Upper lobe of left lung (tissue), 4 donors: ENCODE data around the gene SNX32.
A peak's percentile ranks its signal among the peaks of the same experiment; 100 is the strongest.

Experiments
- CTCF ChIP-seq, 6 experiments: fragments of 450-650 bp in 4 of 6; fragments of 200-600 bp in 2 of 6; sonication (generic) in 2 of 6; IDR thresholded peaks; one replicate each; pipeline ENCODE4 v1.5.1; 2016 to 2019; ENCODE audit warnings: antibody characterized with exemption in 6 of 6
- POLR2A ChIP-seq, 4 donors: fragments of 450-650 bp; IDR thresholded peaks; one replicate each; pipeline ENCODE4 v1.5.1; 2016 to 2017; ENCODE audit warnings: antibody characterized with exemption in 4 of 4, mild to moderate bottlenecking in 2 of 4
- POLR2AphosphoS5 ChIP-seq, 2 donors: sonication (generic); formaldehyde crosslinking; IDR thresholded peaks; one replicate each; pipeline ENCODE4 v1.5.1; 2017; ENCODE audit warnings: antibody characterized with exemption in 2 of 2

GRCh38 chr11:65898656-65899355, 65.0 kb downstream of the SNX32 start:
- TF ChIP-seq CTCF (IDR thresholded peaks at IDR 0.05): peak in 1 of 6 experiments; percentile 1
- no peak for TF ChIP-seq POLR2AphosphoS5 (IDR thresholded peaks at IDR 0.05)
- peak in 2 of 4 donors; percentile 25 to 48 for TF ChIP-seq POLR2A (IDR thresholded peaks at IDR 0.05)
